Stimulated activated CD4-positive, alpha-beta T cell treated with anti-CD3 and anti-CD28 coated beads, TNF-alpha, amount 100 ng/mL, for 48 hours (primary cell): ENCODE data around the gene CTPS2.
"Not testable (repeated sequence)": the region's sequence is repeated elsewhere in the genome, so short reads cannot be mapped to it uniquely, and the experiment has no call there.

Source experiments
- DNase-seq, 3 donors: peaks; one replicate each; pipeline ENCODE4 v3.0.0-alpha.2; 2020; ENCODE audit warnings: low read depth in 3 of 3

Gene CTPS2

DNA sequence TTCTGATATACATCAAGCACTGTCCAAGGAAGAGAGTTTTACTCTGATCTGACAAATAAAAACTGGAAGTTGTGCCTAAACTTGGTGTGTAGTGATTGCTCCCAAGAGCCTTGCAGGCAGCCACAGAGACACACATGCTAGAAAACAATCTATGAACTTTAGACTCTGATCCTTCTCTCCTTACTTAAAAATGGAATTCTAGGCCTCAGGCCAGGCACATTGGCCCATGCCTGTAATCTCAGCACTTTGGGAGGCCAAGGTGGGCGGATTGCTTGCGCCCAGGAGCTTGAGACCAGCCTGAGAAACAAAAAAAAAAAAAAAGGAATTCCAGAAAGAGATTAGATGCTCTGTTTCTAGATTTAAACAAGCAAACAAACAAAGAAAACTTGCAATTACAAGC lies 108.1 kb downstream of the CTPS2 start:
- DNase-seq: no peak

DNA sequence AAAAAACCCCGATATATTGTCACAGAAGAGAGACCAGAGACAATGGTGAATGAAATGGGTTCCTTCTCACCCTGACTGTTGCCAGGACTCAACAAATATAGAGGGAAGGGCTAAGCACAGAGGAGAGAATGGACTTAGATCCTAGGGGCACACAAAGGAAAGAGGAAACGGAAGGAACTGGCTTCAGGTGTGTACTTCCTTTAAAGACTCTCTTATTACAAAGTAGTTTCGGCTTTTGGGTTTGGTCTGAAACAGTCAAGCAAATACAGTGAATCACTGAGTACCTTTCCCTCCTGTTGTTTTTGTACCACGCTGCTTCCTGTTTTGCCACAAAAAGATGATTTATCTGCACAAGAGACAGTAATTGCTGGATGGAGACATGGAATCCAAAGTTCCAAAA lies 108.6 kb downstream of the CTPS2 start:
- no peak for DNase-seq

DNA sequence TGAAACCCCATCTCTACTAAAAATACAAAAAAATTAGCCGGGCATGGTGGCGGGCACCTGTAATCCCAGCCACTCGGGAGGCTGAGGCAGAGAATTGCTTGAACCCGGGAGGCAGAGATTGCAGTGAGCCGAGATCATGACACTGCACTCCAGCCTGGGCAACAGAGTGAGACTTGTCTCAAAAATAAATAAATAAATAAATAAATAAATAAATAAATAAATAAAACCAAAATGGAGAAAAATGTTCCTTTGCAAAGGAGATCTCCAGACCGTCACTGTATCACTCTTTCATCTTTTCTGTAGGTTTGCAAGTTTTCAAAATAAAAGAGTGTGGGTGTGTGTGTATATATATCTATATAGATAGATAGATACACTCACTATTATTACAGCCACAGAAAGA lies 109.2 kb downstream of the CTPS2 start:
- DNase-seq: not testable (repeated sequence)

DNA sequence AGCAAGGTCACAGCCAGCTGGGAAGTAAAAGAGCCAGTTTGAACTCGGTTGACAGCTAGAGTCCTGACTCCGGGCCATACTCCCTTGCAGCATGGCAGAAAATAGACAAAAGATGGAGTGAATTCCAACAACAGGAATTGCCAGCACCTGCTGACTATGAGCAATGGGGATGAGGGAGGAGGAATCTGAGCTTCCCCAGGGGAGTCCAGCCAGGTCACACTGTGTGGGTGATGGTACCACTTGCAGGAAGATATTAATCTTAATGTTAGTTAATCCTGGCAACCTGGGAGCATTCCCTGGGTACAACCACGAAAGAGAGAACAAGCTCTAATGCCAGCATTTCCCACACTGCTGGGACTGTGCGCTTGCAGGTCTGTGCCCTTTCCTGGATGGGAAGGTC lies 110.6 kb downstream of the CTPS2 start:
- no peak for DNase-seq

DNA sequence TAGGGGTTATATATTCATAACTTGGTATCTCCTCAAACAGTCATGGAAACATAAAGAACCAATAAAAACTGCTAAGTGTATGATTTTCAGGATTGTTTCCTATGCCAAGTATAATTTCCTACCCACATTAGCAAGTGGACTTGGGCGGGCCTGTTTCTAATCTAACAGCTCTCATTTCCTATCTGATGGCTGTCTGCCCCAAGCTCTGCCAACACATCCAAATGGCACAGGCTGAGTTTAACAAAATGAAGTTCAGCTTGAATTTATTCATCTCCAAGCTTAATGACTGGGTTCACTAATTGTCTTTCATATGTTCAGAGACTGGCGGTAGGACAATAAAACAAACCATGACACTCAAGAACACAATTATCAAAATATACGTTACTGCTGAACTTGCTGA lies 118.0 kb downstream of the CTPS2 start:
- DNase-seq: no peak

DNA sequence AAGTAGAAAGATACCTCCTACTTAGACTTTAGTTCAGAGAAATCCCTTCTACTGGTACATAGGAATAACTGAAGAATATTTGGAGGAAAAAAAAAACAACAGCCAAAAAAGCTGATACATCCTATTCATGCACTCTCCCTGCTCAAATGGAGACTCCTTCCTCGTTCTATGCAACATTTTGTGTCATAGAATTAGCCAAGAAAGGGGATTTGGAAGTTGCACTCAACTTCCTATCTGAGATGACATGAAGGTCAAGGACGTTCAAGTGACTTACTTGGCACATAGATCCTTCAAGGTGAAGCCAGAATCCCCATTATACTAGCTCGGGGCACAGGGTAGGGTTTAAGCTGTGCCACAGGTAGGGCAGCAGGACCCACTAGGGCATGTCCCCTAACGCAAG lies 118.7 kb downstream of the CTPS2 start:
- DNase-seq: no peak

DNA sequence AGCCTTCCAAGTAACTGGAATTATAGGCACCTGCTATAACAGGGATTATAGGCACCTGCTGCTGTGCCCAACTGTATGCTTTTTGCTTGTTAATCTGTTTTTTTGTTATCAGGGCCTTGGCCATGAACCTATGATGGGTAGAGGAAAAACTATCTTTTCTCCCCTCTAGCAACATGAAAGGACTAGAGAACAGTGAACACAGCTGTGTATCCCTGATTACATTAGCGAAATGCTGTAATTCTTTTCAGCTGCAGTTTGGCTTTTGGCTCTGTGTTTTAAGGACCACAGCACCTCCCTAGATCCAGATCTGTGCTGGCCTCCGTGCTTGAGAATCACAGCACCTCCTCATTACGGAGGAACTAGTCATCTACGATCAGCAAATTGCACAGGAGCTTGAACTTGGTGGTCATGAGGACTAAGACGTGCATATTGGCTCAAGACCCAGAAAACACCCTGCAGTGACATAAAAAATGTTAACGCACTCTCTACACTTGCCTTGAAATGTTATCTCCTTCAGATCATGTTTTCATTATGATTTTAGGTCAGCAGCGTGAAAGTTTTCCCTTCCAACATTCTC lies 120.2 kb downstream of the CTPS2 start:
- no peak for DNase-seq

DNA sequence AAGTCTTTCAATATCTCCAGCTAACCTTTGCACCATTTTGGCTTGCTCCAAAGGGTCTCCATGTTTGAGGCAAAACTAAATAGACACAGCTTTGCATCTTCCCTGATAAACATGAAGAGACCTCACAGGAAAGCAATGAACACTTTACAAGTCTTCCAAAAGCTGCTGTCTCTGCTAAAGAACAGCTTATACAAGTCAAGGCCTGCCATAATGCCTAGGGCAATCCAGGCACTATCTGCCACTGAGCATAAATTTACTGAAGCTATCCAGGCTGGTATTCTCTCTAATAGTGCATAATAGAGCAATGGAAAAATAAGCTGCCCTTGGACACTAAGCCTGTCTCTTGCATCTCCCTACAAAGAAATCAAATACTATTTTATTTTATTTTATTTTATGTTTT lies 122.6 kb downstream of the CTPS2 start:
- DNase-seq: no peak

DNA sequence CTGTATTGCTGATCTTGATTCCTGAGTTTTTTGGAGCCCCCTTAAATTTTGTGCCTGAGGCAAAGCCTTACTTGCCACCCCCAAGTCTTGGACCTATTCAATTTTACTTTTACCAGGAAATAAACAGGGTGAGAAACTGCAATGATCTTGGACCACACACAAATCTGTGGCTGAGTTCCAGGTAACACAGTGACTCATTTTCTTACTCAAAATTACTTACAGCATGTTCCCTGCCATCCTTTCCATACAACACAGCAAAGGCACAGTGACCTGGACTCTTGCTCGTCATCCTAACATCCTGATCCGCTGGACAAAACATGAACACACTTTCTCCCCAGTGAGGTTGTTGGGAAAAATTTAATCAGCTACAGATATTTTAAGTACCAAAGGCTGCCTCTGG lies 123.3 kb downstream of the CTPS2 start:
- DNase-seq: no peak

DNA sequence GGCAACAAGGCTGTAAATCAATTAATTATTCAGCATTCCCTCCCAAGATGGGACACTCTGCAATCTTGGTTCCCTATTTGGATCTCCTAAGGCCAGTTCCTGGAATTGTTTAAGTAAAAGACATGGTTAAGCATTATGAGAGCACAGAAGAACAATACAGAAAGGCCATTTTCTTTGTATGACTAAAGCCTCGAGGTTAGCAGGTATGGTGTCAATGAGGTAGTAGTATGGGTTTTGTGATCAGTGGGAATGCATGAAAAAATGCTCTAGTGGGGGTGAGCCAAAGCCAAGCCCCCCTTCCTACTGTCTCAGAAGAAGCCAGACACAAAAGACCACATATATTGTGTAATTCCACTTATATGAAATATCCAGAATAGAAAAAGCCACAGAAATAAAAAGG lies 124.2 kb downstream of the CTPS2 start:
- no peak for DNase-seq

DNA sequence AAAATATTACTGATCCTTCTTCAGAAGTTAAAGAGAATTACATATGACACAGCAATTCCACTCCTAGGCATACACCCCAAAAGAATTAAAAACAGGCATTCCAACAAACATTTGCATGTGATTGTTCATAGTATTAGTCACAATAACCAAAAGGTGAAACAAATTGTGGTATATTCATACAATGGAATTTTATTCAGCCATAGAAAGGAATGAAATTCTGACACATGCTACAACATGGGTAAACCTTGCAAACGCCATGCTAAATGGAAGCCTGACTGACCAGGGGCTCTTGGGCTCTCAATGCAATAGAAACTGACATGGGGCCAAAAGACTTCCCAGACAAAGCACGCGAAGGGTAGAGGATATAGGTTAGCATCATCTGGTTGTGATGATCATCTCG lies 124.6 kb downstream of the CTPS2 start:
- DNase-seq: no peak

DNA sequence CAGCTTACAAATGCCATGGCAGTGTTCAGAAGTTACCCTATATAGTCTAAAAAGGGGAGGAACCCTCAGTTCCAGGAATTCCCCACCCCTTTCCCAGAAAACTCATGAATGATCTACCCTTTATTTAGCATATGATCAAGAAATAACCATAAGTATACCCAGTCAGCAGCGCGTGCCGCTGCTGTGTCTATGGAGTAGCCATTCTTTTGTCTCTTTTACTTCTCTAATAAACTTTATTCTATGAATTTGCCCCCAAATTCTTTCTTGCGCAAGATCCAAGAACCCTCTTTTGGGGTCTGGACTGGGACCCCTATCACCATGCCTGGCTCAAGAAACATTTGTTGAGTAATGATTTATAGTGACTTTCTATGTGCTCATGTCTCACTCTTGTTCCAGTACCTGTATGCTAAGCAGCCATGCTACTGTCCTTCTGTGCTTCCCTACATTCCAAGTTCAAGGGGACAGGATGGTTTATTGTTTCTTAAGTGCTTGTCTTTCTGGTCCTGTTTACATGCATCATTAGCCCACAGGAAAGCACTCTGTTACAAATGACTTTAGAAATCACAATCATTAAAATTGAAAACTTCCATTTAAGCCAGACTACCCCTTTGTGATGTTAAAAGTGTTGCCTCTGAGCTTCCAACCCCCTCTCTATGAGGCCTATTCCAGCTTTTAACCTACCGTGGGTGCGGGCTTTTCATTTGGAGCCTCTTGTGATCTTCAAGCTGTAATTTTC lies 125.9 kb downstream of the CTPS2 start:
- no peak for DNase-seq

DNA sequence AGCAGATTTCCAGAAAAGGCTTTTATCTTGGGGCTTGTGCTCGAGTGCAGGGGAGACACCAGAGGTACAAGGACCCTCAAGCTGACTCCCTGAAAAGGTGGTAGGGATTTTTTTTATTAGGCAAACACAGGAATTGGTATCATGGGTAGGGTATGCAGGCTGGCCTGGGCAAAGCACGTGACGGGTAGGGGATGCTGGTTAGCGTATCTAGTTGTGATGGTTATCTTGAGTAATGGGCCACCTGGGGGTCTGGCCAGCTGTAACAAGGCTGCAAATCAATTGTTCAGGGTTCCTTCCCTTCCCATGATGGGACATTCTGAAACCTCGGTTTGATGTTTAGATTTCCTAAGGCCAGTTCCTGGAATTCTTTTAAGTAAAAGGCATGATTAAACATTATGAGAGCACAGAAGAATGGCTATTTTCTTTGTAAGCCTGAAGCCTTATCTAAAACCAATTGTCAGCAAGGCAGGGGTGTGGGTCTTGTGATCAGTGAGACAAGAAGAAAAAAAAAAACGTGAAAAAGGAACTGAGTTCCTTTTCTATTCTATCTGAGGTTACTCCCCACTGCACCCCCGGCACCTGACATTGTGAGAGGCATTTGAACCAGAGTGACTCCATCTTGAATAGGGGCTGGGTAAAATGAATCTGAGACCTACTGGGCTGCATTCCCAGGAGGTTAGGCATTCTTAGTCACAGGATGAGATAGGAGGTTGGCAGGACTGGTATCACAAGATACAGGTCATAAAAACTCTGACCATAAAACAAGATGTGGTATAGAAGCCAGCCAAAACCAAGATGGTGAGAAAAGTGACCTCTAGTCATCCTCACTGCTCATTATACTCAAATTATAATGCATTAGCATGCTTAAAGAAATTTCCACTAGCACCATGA lies 126.7 kb downstream of the CTPS2 start:
- no peak for DNase-seq

DNA sequence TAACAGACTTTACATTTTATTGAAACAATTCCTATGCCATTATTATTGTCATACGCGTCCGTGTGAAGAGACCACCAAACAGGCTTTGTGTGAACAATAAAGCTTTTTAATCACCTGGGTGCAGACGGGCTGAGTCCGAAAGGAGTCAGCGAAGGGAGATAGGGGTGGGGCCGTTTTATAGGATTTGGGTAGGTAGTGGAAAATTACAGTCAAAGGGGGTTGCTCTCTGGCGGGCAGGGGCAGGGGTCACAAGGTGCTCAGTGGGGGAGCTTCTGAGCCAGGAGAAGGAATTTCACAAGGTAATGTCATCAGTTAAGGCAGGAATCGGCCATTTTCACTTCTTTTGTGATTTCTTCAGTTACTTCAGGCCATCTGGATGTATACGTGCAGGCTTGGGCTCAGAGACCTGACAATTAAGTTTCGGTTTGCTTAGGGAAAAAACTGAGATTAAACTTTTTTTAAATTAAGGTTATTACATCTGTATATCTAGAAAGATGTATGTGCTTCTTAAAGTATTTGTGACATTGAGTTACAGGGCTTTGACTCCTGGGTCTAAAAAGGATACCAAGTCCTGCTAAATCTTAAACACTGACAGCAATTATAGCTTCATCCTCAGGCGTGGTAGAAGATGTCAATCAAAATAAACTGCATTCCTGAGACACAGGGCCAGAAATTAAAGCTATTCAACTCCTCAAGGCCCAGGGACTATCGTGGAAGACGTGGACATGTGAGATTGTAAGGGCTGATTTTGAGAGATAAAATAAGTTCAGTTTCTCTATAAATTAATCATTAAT lies 132.3 kb downstream of the CTPS2 start:
- DNase-seq: not testable (repeated sequence)

DNA sequence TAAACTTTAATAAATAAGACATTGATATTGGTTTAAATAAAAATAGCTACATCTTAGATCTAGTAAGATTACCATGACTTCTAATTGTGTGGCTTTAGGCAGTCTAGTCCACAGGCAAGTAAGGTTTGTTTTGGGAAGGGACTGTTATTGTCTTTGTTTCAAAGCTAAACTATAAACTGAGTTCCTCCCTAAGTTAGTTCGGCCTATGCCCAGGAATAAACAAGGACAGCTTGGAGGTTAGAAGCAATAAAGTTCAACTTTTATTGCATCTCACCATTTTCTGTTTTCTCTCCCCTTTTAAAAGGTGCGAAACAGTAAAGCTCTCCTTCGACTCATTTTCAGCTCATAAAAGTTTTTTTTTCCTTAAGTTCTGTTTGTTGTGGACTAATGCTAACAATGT lies 133.0 kb downstream of the CTPS2 start:
- no peak for DNase-seq

DNA sequence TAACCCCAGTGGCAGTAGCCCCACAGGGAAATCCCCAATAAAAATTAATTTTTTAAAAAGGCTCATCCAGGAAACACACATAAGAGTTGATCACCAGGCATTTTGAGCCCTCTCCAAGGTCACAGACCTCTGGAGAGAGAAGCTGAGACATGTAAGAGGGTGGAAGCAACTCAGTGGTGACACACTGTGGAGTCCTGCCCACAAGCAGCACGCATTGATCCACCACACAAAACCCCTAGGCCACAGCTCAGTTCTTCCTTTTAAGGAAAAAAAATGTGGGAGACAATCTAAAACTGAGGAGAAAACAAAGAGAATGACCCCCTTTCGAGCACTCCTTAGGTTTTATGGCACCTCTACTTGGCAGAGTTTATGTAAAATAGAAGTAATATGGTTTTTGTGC lies 134.3 kb downstream of the CTPS2 start:
- no peak for DNase-seq

DNA sequence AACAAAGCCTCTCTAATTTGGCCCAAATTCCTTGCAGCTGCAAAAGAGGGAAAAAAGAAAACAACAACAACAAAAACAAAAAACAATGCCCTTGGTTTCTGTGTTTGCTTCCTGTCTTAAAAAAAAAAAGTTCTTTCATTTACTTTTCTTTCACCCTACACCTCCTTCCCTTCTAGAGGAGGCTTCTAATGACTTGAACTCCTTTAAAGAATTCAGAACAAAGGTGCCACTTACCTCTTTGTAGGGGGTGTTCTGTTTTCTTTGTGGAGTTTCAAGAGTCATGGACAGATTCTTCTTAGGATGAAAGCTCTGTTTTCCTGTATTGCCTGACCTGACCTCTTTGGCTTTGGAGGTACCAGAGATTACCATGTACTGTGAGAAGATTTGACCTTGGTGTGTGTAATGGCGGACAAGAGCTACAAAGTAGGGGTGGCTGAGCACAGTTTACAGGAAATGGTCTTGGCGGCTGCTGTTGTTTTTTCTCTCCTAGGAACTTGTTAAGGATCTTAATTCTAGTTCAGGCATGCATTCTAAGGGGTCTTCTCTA lies 134.9 kb downstream of the CTPS2 start:
- no peak for DNase-seq

DNA sequence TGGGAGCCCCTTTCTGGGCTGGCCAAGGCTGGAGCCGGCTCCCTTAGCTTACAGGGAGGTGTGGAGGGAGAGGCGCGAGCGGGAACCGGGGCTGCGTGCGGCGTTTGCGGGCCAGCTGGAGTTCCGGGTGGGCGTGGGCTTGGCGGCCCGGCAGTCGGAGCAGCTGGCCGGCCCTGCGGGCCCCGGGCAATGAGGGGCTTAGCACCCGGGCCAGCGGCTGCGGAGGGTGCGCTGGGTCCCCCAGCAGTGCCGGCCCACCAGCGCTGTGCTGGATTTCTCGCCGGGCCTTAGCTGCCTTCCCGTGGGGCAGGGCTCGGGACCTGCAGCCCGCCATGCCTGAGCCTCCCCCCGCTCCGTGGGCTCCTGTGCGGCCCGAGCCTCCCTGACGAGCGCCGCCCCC lies 137.1 kb downstream of the CTPS2 start:
- DNase-seq: not testable (repeated sequence)

DNA sequence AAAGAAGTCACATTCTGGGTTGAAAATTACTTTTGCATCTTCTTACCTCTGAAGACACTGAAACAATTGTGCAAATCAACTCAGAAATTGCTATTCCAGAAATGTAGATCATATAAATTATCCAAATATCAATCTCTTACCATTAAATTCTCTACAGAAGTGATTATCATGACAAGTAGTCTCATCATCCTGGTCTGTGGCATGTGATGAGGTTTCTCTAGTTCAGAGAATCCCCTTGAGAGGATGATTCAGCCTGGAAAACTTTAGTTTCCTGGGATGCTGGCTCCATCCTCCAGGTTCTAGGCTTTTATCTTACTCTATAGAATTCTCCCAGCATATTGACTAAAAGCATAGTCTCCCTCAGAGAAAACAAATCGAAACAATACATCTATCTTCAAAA lies 138.7 kb downstream of the CTPS2 start:
- no peak for DNase-seq

DNA sequence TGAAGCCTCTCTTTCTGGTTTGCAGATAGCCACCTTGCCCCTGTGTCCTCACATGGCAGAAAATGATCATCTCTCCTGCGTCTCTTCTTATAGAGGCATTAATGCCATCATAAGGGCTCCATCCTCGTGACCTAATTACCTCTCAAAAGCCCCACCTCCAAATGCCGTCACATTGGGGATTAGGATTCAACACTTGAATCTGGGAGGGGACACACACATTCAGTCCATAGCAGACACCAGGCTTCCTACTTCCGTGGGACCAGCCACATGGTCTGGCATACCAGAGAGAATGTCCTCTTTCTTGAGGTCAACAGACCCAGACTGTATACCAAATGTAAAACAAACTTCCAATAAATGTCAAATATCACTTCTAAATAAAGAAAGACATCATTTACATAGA lies 144.8 kb downstream of the CTPS2 start:
- no peak for DNase-seq

DNA sequence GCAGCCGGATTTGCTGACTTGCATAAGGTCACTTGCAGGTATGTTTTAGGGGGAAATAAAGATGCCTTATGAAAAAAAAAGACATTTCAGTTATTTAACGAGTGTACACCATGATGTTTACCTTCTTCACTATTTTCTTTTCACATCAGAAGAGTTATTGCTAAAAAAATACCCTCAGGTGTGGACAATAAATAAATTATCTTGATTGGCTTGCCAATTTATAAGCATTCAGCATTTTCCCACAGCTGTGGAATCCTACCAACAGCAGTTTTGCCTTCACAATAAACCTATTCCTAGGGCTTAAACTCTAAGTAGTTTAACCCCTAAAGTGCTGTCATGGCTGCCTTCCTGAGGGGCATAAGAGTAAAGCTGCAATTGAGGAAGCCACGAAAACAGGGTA lies 145.9 kb downstream of the CTPS2 start:
- DNase-seq: no peak

DNA sequence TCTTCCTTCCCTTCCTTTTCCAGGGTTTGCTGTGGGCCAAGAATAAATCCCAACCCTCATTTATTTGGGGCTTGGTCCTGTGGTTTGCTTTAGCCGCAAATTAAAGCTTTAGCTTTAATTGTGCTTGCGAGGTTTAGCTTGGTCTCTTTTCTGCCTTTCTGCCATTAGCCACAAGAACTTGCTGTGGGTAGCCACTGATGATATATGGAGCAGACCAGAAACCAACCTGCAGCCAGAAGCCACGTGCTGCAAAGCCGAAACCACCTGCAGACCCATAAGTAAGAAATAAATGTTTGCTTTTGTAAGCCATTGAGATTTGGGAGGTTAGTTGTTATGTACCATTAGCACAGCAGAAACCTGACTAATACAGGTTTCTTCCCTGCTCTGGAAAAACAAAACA lies 152.3 kb downstream of the CTPS2 start:
- DNase-seq: no peak
